HepG2 (cell line): Measurements from ENCODE around the gene SPATA25. TPM values are rescaled to one million over a fixed set of nuclear protein-coding genes. Genes with fewer than 3 reads are reported as not detected.
A peak's percentile ranks its signal among the peaks of the same experiment; 100 is the strongest.

Experiments
- ATF4 ChIP-seq, 2 experiments: fragments of 450-650 bp in 1 of 2; sonication (generic) in 1 of 2; formaldehyde crosslinking; IDR thresholded peaks; 2 replicates each; pipeline versions ENCODE4 v1.5.0 to v1.8.0; 2020 to 2022; ENCODE audit warnings: mild to moderate bottlenecking in 1 of 2, missing genetic modification reagents in 1 of 2
- BCL3 ChIP-seq: sonication (generic); formaldehyde crosslinking; IDR thresholded peaks from 2 replicates; pipeline ENCODE4 v1.5.1; 2020; ENCODE audit warnings: mild to moderate bottlenecking, missing genetic modification reagents, moderate library complexity
- JARID2 ChIP-seq: sonication (generic); formaldehyde crosslinking; IDR thresholded peaks from 2 replicates; pipeline ENCODE4 v1.8.1; 2023; ENCODE audit warnings: missing genetic modification reagents, inconsistent platforms; ENCODE audit not compliant: insufficient replicate concordance
- KDM2A ChIP-seq: sonication (generic); formaldehyde crosslinking; IDR thresholded peaks from 2 replicates; pipeline ENCODE4 v1.4.0; 2020; ENCODE audit warnings: low read depth, missing genetic modification reagents, borderline replicate concordance
- MEF2D ChIP-seq: sonication (generic); formaldehyde crosslinking; IDR thresholded peaks from 2 replicates; pipeline ENCODE4 v1.5.1; 2020; ENCODE audit warnings: mild to moderate bottlenecking, missing genetic modification reagents
- PBX3 ChIP-seq: sonication (generic); formaldehyde crosslinking; IDR thresholded peaks from 2 replicates; pipeline ENCODE4 v1.8.1; 2023; ENCODE audit warnings: missing genetic modification reagents, inconsistent platforms, borderline replicate concordance
- PRPF4 ChIP-seq: fragments of 200-400 bp; formaldehyde crosslinking; IDR thresholded peaks from 2 replicates; pipeline ENCODE4 v1.6.1; 2016; ENCODE audit warnings: low read length, low read depth; ENCODE audit not compliant: poor library complexity, severe bottlenecking
- RFX3 ChIP-seq: IDR thresholded peaks from 2 replicates; pipeline ENCODE4 v1.6.1; 2016; ENCODE audit warnings: missing biosample characterization, missing genetic modification reagents
- RORA ChIP-seq: sonication (generic); formaldehyde crosslinking; IDR thresholded peaks from 2 replicates; pipeline ENCODE4 v1.5.0; 2020; ENCODE audit warnings: mild to moderate bottlenecking, missing genetic modification reagents, moderate library complexity
- SP140L ChIP-seq: sonication (generic); formaldehyde crosslinking; IDR thresholded peaks from 2 replicates; pipeline ENCODE4 v1.4.0; 2020; ENCODE audit warnings: missing genetic modification reagents, borderline replicate concordance
- SPEN ChIP-seq: sonication (generic); formaldehyde crosslinking; IDR thresholded peaks from 2 replicates; pipeline ENCODE4 v1.5.1; 2020; ENCODE audit warnings: low read depth, mild to moderate bottlenecking, missing genetic modification reagents
- ZFP90 ChIP-seq: sonication (generic); formaldehyde crosslinking; IDR thresholded peaks from 2 replicates; pipeline ENCODE4 v1.8.0; 2022; ENCODE audit warnings: missing genetic modification reagents, mild to moderate bottlenecking, inconsistent platforms, borderline replicate concordance
- ZFX ChIP-seq: sonication (generic); formaldehyde crosslinking; IDR thresholded peaks from 2 replicates; pipeline ENCODE4 v1.4.0; 2020; ENCODE audit warnings: mild to moderate bottlenecking, low read depth, missing genetic modification reagents, moderate library complexity
- ZNF576 ChIP-seq: sonication (generic); formaldehyde crosslinking; IDR thresholded peaks from 2 replicates; pipeline ENCODE4 v1.4.0; 2020; ENCODE audit warnings: mild to moderate bottlenecking, missing genetic modification reagents
- ZNF781 ChIP-seq: sonication (generic); formaldehyde crosslinking; IDR thresholded peaks from 2 replicates; pipeline ENCODE4 v1.5.1; 2020; ENCODE audit warnings: borderline replicate concordance, mild to moderate bottlenecking, missing genetic modification reagents; ENCODE audit errors: not compliant biosample characterization
- ZNF816 ChIP-seq: sonication (generic); formaldehyde crosslinking; IDR thresholded peaks from 2 replicates; pipeline ENCODE4 v1.8.0; 2022; ENCODE audit warnings: missing genetic modification reagents, mild to moderate bottlenecking, borderline replicate concordance
- polyA plus RNA-seq, 8 experiments: library from polyadenylated mRNA; depleted of rRNA in 3 of 8; stranded (reverse) in 7 of 8; unstranded in 1 of 8; fragments of >200 nt; fragmentation: Illumina TruSeq in 4 of 8; extraction: Trizol in 4 of 8; gene quantifications; 2 replicates each; pipeline versions ENCODE4 v1.2.1 to v1.2.3, GENCODE V29; 2011 to 2016; ENCODE audit warnings: low read depth in 4 of 8, missing spikeins in 1 of 8, mixed read lengths in 1 of 8; ENCODE audit not compliant: insufficient read depth in 1 of 8
- total RNA-seq, 5 experiments: library from RNA; depleted of rRNA; stranded (reverse); fragments of >200 nt; fragmentation: Illumina TruSeq; extraction: Trizol; gene quantifications; 2 replicates each; pipeline ENCODE4 v1.2.3, GENCODE V29; 2016; ENCODE audit warnings: low read depth in 1 of 5
- TF ChIP-seq, protein P1 (sequence below): sonication (generic); formaldehyde crosslinking; IDR thresholded peaks from 2 replicates; pipeline ENCODE4 v1.4.0; 2020; ENCODE audit warnings: missing genetic modification reagents, borderline replicate concordance
- TF ChIP-seq, protein P2 (sequence below): IDR thresholded peaks from 2 replicates; pipeline ENCODE4 v1.6.1; 2016; ENCODE audit warnings: low read depth

SPATA25 gene
- total and polyA plus RNA-seq, 2 of the 13 experiments (the other 11 are each of a cell fraction or from before 2014, with no cell fraction given) = 4.8 to 7.6 TPM

- 0 out of 4 replicates have a peak, but pooled peaks of 1 of the 2 experiments have one; percentile 33 for TF ChIP-seq ATF4 (CRISPR knock-in tag; IDR thresholded peaks at IDR 0.05)
- TF ChIP-seq RFX3 = peak; percentile 100
- TF ChIP-seq PBX3 (CRISPR knock-in tag) = peak; percentile 91; the same call in 1 of the 2 replicates
- TF ChIP-seq ZNF781 (CRISPR knock-in tag) = no peak
- TF ChIP-seq ZFX (CRISPR knock-in tag) = peak; percentile 86
- peak; percentile 58; the same call in 1 of the 2 replicates for TF ChIP-seq SPEN (CRISPR knock-in tag)
- no peak for TF ChIP-seq PRPF4
- no peak for TF ChIP-seq ZNF576 (CRISPR knock-in tag)
- no peak for TF ChIP-seq ZNF816 (CRISPR knock-in tag)
- TF ChIP-seq JARID2 (CRISPR knock-in tag) = no peak
- TF ChIP-seq, protein P1, sequence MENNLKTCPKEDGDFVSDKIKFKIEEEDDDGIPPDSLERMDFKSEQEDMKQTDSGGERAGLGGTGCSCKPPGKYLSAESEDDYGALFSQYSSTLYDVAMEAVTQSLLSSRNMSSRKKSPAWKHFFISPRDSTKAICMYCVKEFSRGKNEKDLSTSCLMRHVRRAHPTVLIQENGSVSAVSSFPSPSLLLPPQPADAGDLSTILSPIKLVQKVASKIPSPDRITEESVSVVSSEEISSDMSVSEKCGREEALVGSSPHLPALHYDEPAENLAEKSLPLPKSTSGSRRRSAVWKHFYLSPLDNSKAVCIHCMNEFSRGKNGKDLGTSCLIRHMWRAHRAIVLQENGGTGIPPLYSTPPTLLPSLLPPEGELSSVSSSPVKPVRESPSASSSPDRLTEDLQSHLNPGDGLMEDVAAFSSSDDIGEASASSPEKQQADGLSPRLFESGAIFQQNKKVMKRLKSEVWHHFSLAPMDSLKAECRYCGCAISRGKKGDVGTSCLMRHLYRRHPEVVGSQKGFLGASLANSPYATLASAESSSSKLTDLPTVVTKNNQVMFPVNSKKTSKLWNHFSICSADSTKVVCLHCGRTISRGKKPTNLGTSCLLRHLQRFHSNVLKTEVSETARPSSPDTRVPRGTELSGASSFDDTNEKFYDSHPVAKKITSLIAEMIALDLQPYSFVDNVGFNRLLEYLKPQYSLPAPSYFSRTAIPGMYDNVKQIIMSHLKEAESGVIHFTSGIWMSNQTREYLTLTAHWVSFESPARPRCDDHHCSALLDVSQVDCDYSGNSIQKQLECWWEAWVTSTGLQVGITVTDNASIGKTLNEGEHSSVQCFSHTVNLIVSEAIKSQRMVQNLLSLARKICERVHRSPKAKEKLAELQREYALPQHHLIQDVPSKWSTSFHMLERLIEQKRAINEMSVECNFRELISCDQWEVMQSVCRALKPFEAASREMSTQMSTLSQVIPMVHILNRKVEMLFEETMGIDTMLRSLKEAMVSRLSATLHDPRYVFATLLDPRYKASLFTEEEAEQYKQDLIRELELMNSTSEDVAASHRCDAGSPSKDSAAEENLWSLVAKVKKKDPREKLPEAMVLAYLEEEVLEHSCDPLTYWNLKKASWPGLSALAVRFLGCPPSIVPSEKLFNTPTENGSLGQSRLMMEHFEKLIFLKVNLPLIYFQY = peak; percentile 77
- 0 out of 2 replicates have a peak, but pooled peaks have one; percentile 82 for TF ChIP-seq BCL3 (CRISPR knock-in tag)
- TF ChIP-seq SP140L = no peak
- TF ChIP-seq, protein P2, sequence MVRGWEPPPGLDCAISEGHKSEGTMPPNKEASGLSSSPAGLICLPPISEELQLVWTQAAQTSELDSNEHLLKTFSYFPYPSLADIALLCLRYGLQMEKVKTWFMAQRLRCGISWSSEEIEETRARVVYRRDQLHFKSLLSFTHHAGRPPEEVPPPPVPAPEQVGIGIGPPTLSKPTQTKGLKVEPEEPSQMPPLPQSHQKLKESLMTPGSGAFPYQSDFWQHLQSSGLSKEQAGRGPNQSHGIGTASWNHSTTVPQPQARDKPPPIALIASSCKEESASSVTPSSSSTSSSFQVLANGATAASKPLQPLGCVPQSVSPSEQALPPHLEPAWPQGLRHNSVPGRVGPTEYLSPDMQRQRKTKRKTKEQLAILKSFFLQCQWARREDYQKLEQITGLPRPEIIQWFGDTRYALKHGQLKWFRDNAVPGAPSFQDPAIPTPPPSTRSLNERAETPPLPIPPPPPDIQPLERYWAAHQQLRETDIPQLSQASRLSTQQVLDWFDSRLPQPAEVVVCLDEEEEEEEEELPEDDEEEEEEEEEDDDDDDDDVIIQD (CRISPR knock-in tag) = peak; percentile 21; the same call in 1 of the 2 replicates
- TF ChIP-seq ZFP90 = peak; percentile 81
- peak; percentile 94 for TF ChIP-seq KDM2A (CRISPR knock-in tag)
- TF ChIP-seq RORA (CRISPR knock-in tag) = no peak
- peak; percentile 73 for TF ChIP-seq MEF2D
These were observed 6.2 kb downstream of the SPATA25 start, which contains the start of gene ZSWIM1 (continued) for GRCh38 chr20:45880988-45881788.
